K562 (cell line): Measurements from ENCODE around the gene PCED1B. TPM values are rescaled to one million over a fixed set of nuclear protein-coding genes. Genes with fewer than 3 reads are reported as not detected.

Source experiments
- BACH1 ChIP-seq: fragments of 200-800 bp; sonication (Bioruptor generic); IDR thresholded peaks from 2 replicates; pipeline ENCODE4 v1.6.1; 2016; ENCODE audit warnings: missing genetic modification characterization, missing compliant biosample characterization
- CEBPB ChIP-seq: fragments of 450-650 bp; IDR thresholded peaks from 2 replicates; pipeline ENCODE4 v1.6.1; 2016; ENCODE audit warnings: missing genetic modification characterization, missing compliant biosample characterization
- CEBPG ChIP-seq, 3 experiments: fragments of 200-800 bp in 1 of 3; sonication (Bioruptor generic) in 1 of 3; sonication (generic) in 1 of 3; formaldehyde crosslinking in 1 of 3; IDR thresholded peaks in 2 of 3; conservative IDR thresholded peaks in 1 of 3; 2 replicates each; pipeline versions ENCODE4 v1.6.1 to v1.8.0; 2016 to 2022; ENCODE audit warnings: missing compliant biosample characterization in 2 of 3, missing genetic modification characterization in 2 of 3, mild to moderate bottlenecking in 1 of 3, missing genetic modification reagents in 1 of 3
- CHCHD3 ChIP-seq: fragments of 250-450 bp; sonication (Bioruptor Pico); IDR thresholded peaks from 2 replicates; pipeline ENCODE4 v2.1.2; 2022; ENCODE audit warnings: mild to moderate bottlenecking
- HDAC6 ChIP-seq: IDR thresholded peaks from 2 replicates; pipeline ENCODE4 v1.6.1; 2012; ENCODE audit warnings: low read depth, mild to moderate bottlenecking, control low read depth, inconsistent platforms, low read length, moderate library complexity
- MAFK ChIP-seq: IDR thresholded peaks from 2 replicates; pipeline ENCODE4 v1.6.1; 2011; ENCODE audit warnings: low read length, improper control_type of control experiment
- MLLT1 ChIP-seq, 2 experiments: fragments of 450-650 bp; IDR thresholded peaks; 2 replicates each; pipeline ENCODE4 v1.6.1; 2016
- MXD1 ChIP-seq: fragments of 250-450 bp; sonication (Bioruptor Pico); IDR thresholded peaks from 2 replicates; pipeline ENCODE4 v1.8.0; 2021; ENCODE audit warnings: borderline replicate concordance, mild to moderate bottlenecking, moderate library complexity; ENCODE audit not compliant: poor library complexity, severe bottlenecking
- NFE2L1 ChIP-seq: fragments of 450-650 bp; IDR thresholded peaks from 2 replicates; pipeline ENCODE4 v1.6.1; 2016; ENCODE audit warnings: missing genetic modification characterization, low read depth, mild to moderate bottlenecking, missing compliant biosample characterization, moderate library complexity, borderline replicate concordance
- PPARD ChIP-seq: fragments of 250-450 bp; sonication (Bioruptor Pico); IDR thresholded peaks from 2 replicates; pipeline ENCODE4 v1.8.0; 2022; ENCODE audit warnings: inconsistent platforms, mild to moderate bottlenecking, moderate library complexity
- SMAD1 ChIP-seq: fragments of 150-350 bp; IDR thresholded peaks from 2 replicates; pipeline ENCODE4 v1.6.1; 2014; ENCODE audit warnings: low read length, low read depth; ENCODE audit not compliant: partially characterized antibody
- SRSF1 ChIP-seq: fragments of 200-400 bp; formaldehyde crosslinking; IDR thresholded peaks from 2 replicates; pipeline ENCODE4 v1.6.1; 2017; ENCODE audit warnings: mild to moderate bottlenecking, low read depth, low read length, moderate library complexity
- TRIM24 ChIP-seq, 2 experiments: fragments of 450-650 bp; IDR thresholded peaks; 2 replicates each; pipeline ENCODE4 v1.6.1; 2016
- ZNF174 ChIP-seq: fragments of 250-450 bp; sonication (Bioruptor Pico); IDR thresholded peaks from 2 replicates; pipeline ENCODE4 v1.4.0; 2020; ENCODE audit warnings: mild to moderate bottlenecking
- polyA plus RNA-seq, 8 experiments: library from polyadenylated mRNA; depleted of rRNA in 4 of 8; stranded (reverse) in 5 of 8; unstranded in 3 of 8; fragments of >200 nt; fragmentation: Nextera tagmentation in 2 of 8; fragmentation: Illumina TruSeq in 1 of 8; extraction: Ambion mirVana in 2 of 8; extraction: Trizol in 1 of 8; gene quantifications; 2 replicates each; pipeline versions ENCODE4 v1.2.1 to v1.2.3, GENCODE V29; 2011 to 2014; ENCODE audit warnings: inconsistent platforms in 1 of 8, missing spikeins in 1 of 8
- total RNA-seq, 7 experiments: library from RNA; depleted of rRNA in 6 of 7; stranded (reverse); fragments of >200 nt in 6 of 7; fragmentation: Illumina TruSeq in 2 of 7; extraction: Trizol in 2 of 7; gene quantifications; 2 replicates each; pipeline versions ENCODE4 v1.2.1 to v1.2.3, GENCODE V29; 2011 to 2021; ENCODE audit warnings: low replicate concordance in 1 of 7
- TF ChIP-seq, protein P1 (sequence below), 2 experiments: fragments of 450-650 bp in 1 of 2; sonication (generic) in 1 of 2; formaldehyde crosslinking in 1 of 2; IDR thresholded peaks; 2 replicates each; pipeline versions ENCODE4 v1.7.1 to v1.9.0; 2016 to 2022; ENCODE audit warnings: inconsistent platforms in 1 of 2, mild to moderate bottlenecking in 1 of 2, missing genetic modification reagents in 1 of 2
- TF ChIP-seq, protein P2 (sequence below), 2 experiments: fragments of 450-650 bp in 1 of 2; sonication (generic) in 1 of 2; formaldehyde crosslinking; conservative IDR thresholded peaks; 2 replicates each; pipeline versions ENCODE4 v1.4.0 to v1.8.1; 2020 to 2022; ENCODE audit warnings: mild to moderate bottlenecking in 1 of 2, missing genetic modification reagents in 1 of 2

PCED1B gene
- total and polyA plus RNA-seq, 9 of the 15 experiments (the other 6 are each of a cell fraction or from before 2014, with no cell fraction given) = 1.2 to 9.3 (median 2.5) TPM

GRCh38 chr12:47124451-47124850, 45.0 kb downstream of the PCED1B start (continued):
- TF ChIP-seq MLLT1 (IDR thresholded peaks at IDR 0.05) (no peak), TRIM24 (IDR thresholded peaks at IDR 0.05) (peak in 1 of 2 experiments; percentile 64; a peak in 1 of 4 replicates), PPARD (CRISPR knock-in tag) (no peak), HDAC6 (no peak), CEBPG (CRISPR knock-in tag; IDR thresholded peaks at IDR 0.05) (no peak), CEBPG (tag; conservative IDR thresholded peaks at IDR 0.05 in 1 of 2, IDR thresholded peaks at IDR 0.05 in 1 of 2) (peak in 1 of 2 experiments; percentile 39; a peak in 1 of 4 replicates), SRSF1 (no peak), NFE2L1 (tag) (no peak), SMAD1 (no peak), CHCHD3 (CRISPR knock-in tag) (no peak), ZNF174 (no peak), MXD1 (CRISPR knock-in tag) (no peak), CEBPB (tag) (peak; percentile 69), MAFK (no peak), BACH1 (no peak)
- TF ChIP-seq, protein P1, sequence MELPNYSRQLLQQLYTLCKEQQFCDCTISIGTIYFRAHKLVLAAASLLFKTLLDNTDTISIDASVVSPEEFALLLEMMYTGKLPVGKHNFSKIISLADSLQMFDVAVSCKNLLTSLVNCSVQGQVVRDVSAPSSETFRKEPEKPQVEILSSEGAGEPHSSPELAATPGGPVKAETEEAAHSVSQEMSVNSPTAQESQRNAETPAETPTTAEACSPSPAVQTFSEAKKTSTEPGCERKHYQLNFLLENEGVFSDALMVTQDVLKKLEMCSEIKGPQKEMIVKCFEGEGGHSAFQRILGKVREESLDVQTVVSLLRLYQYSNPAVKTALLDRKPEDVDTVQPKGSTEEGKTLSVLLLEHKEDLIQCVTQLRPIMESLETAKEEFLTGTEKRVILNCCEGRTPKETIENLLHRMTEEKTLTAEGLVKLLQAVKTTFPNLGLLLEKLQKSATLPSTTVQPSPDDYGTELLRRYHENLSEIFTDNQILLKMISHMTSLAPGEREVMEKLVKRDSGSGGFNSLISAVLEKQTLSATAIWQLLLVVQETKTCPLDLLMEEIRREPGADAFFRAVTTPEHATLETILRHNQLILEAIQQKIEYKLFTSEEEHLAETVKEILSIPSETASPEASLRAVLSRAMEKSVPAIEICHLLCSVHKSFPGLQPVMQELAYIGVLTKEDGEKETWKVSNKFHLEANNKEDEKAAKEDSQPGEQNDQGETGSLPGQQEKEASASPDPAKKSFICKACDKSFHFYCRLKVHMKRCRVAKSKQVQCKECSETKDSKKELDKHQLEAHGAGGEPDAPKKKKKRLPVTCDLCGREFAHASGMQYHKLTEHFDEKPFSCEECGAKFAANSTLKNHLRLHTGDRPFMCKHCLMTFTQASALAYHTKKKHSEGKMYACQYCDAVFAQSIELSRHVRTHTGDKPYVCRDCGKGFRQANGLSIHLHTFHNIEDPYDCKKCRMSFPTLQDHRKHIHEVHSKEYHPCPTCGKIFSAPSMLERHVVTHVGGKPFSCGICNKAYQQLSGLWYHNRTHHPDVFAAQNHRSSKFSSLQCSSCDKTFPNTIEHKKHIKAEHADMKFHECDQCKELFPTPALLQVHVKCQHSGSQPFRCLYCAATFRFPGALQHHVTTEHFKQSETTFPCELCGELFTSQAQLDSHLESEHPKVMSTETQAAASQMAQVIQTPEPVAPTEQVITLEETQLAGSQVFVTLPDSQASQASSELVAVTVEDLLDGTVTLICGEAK (IDR thresholded peaks at IDR 0.05) = 0 out of 2 replicates have a peak, but pooled peaks have one; percentile 26
- TF ChIP-seq, protein P1 (CRISPR knock-in tag; IDR thresholded peaks at IDR 0.05) = no peak
- TF ChIP-seq, protein P2, sequence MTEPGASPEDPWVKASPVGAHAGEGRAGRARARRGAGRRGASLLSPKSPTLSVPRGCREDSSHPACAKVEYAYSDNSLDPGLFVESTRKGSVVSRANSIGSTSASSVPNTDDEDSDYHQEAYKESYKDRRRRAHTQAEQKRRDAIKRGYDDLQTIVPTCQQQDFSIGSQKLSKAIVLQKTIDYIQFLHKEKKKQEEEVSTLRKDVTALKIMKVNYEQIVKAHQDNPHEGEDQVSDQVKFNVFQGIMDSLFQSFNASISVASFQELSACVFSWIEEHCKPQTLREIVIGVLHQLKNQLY (CRISPR knock-in tag; conservative IDR thresholded peaks at IDR 0.05) = no peak
- TF ChIP-seq, all 486 proteins: peak for 10
